H1 (cell line): ENCODE measurements around the gene ATP2B1. TPM values are rescaled to one million over a fixed set of nuclear protein-coding genes. Genes with fewer than 3 reads are reported as not detected.

ENCODE experiments used
- CTCF ChIA-PET: fragments of 300-600 bp; sonication (Branson Sonifier 250); formaldehyde crosslinking; loops from one replicate; lab custom pipeline; 2021; ENCODE audit not compliant: partially characterized antibody; lab: Charles Lee
- POLR2A ChIA-PET: fragments of 300-600 bp; sonication (Branson Sonifier 250); formaldehyde crosslinking; loops from one replicate; lab custom pipeline; 2021; ENCODE audit warnings: inconsistent platforms; ENCODE audit not compliant: partially characterized antibody; lab: Charles Lee
- DNase-seq, 2 experiments: peaks; one replicate each; pipeline versions ENCODE4 v3.0.0 to v3.0.0-alpha.2; 2010 to 2022; ENCODE audit warnings: low spot score in 2 of 2, low read depth in 1 of 2, mixed read lengths in 1 of 2
- FAIRE-seq: peaks from 2 replicates; lab custom pipeline; 2011; peaks lifted over from hg19 to GRCh38; lab: Jason Lieb, UNC
- H2AFZ ChIP-seq: 2 replicates; pipeline ENCODE4 v1.8.1; 2012; ENCODE audit warnings: low read length, inconsistent platforms
- H2AK5ac ChIP-seq: 2 replicates; pipeline ENCODE4 v1.6.1; 2013; ENCODE audit warnings: low read depth, low read length
- H2BK120ac ChIP-seq: replicated peaks from 2 replicates; pipeline ENCODE3; 2013; ENCODE audit warnings: low read depth, low read length, inconsistent platforms
- H2BK12ac ChIP-seq: 2 replicates; pipeline ENCODE4 v1.6.1; 2013; ENCODE audit warnings: low read depth, low read length
- H2BK15ac ChIP-seq: 2 replicates; pipeline ENCODE4 v1.6.1; 2013; ENCODE audit warnings: low read length
- H2BK20ac ChIP-seq: 2 replicates; pipeline ENCODE4 v1.6.1; 2013; ENCODE audit warnings: low read length
- H2BK5ac ChIP-seq: 2 replicates; pipeline ENCODE4 v1.6.1; 2013; ENCODE audit warnings: low read depth, low read length
- H3K14ac ChIP-seq: 2 replicates; pipeline ENCODE4 v1.6.1; 2013; ENCODE audit warnings: inconsistent platforms; ENCODE audit not compliant: insufficient read length
- H3K18ac ChIP-seq: 2 replicates; pipeline ENCODE4 v1.6.1; 2013; ENCODE audit warnings: low read length; ENCODE audit errors: extremely low read depth
- H3K23ac ChIP-seq: 2 replicates; pipeline ENCODE4 v1.6.1; 2013; ENCODE audit warnings: inconsistent platforms; ENCODE audit not compliant: insufficient read length
- H3K23me2 ChIP-seq: 2 replicates; pipeline ENCODE4 v1.6.1; 2013; ENCODE audit warnings: low read depth, low read length
- H3K27ac ChIP-seq: 2 replicates; pipeline ENCODE4 v1.6.1; 2011; ENCODE audit warnings: low read depth, low read length, inconsistent platforms
- H3K27me3 ChIP-seq, 4 experiments: replicated peaks in 1 of 4; 1 replicate in 1 of 4; 2 replicates in 3 of 4; pipeline versions ENCODE4 v1.6.1 to v1.8.1; 2011 to 2013; ENCODE audit warnings: low read length in 3 of 4, mild to moderate bottlenecking in 3 of 4, inconsistent platforms in 2 of 4, mixed read lengths in 2 of 4, moderate library complexity in 1 of 4; ENCODE audit not compliant: control insufficient read depth in 3 of 4, insufficient read depth in 3 of 4; ENCODE audit errors: extremely low read depth in 1 of 4
- H3K36me3 ChIP-seq, 4 experiments: 2 replicates each; pipeline versions ENCODE4 v1.6.1 to v1.8.1; 2011 to 2013; ENCODE audit warnings: mild to moderate bottlenecking in 4 of 4, low read length in 3 of 4, moderate library complexity in 2 of 4, control low read depth in 1 of 4, inconsistent platforms in 1 of 4; ENCODE audit not compliant: insufficient read depth in 4 of 4, control insufficient read depth in 2 of 4
- H3K4ac ChIP-seq: replicated peaks from 2 replicates; pipeline ENCODE3; 2013; ENCODE audit warnings: low read length, low read depth, mixed read lengths, inconsistent platforms; ENCODE audit not compliant: insufficient read length
- H3K4me1 ChIP-seq, 4 experiments: replicated peaks in 1 of 4; 1 replicate in 1 of 4; 2 replicates in 3 of 4; pipeline versions ENCODE4 v1.6.1 to v1.8.1; 2011 to 2013; ENCODE audit warnings: low read length in 3 of 4, inconsistent platforms in 2 of 4, mixed read lengths in 1 of 4; ENCODE audit not compliant: insufficient read depth in 4 of 4, control insufficient read depth in 3 of 4
- H3K4me2 ChIP-seq, 2 experiments: 2 replicates each; pipeline versions ENCODE4 v1.6.1 to v1.8.1; 2011 to 2013; ENCODE audit warnings: low read depth in 2 of 2, low read length in 2 of 2, control low read depth in 1 of 2, inconsistent platforms in 1 of 2, mild to moderate bottlenecking in 1 of 2; ENCODE audit not compliant: insufficient read depth in 1 of 2
- H3K4me3 ChIP-seq, 4 experiments: fragments of 200-600, 300-600 bp in 1 of 4; sonication (generic), shearing (Covaris generic), sonication (Bioruptor Twin) in 1 of 4; 2 replicates each; pipeline versions ENCODE4 v1.5.1 to v1.8.1; 2011 to 2016; ENCODE audit warnings: low read length in 4 of 4, low read depth in 3 of 4, control low read depth in 2 of 4, inconsistent platforms in 2 of 4, mild to moderate bottlenecking in 2 of 4, mixed read lengths in 1 of 4, moderate library complexity in 1 of 4; ENCODE audit not compliant: insufficient read depth in 2 of 4; ENCODE audit errors: extremely low read depth in 1 of 4
- H3K56ac ChIP-seq: replicated peaks from 2 replicates; pipeline ENCODE3; 2013; ENCODE audit warnings: low read depth, mild to moderate bottlenecking, mixed read lengths, low read length, inconsistent platforms; ENCODE audit not compliant: insufficient read length
- H3K79me1 ChIP-seq: 2 replicates; pipeline ENCODE4 v1.6.1; 2013; ENCODE audit warnings: low read depth, low read length, control low read depth
- H3K79me2 ChIP-seq, 2 experiments: 2 replicates each; pipeline versions ENCODE4 v1.6.1 to v1.8.1; 2012 to 2013; ENCODE audit warnings: low read length in 2 of 2, mild to moderate bottlenecking in 2 of 2, inconsistent platforms in 1 of 2; ENCODE audit not compliant: insufficient read depth in 2 of 2, control insufficient read depth in 1 of 2
- H3K9ac ChIP-seq, 4 experiments: replicated peaks in 1 of 4; 1 replicate in 1 of 4; 2 replicates in 3 of 4; pipeline versions ENCODE4 v1.6.1 to v1.8.1; 2011 to 2013; ENCODE audit warnings: low read depth in 3 of 4, low read length in 3 of 4, control low read depth in 2 of 4, mild to moderate bottlenecking in 2 of 4, moderate library complexity in 2 of 4, inconsistent platforms in 1 of 4; ENCODE audit errors: extremely low read depth in 1 of 4
- H3K9me3 ChIP-seq, 2 experiments: 2 replicates each; pipeline versions ENCODE4 v1.6.1 to v1.8.1; 2012 to 2013; ENCODE audit warnings: mild to moderate bottlenecking in 2 of 2, moderate library complexity in 2 of 2, control low read depth in 1 of 2, inconsistent platforms in 1 of 2, low read depth in 1 of 2, low read length in 1 of 2, mixed read lengths in 1 of 2; ENCODE audit not compliant: insufficient read depth in 2 of 2
- H4K20me1 ChIP-seq, 2 experiments: replicated peaks in 1 of 2; 2 replicates each; pipeline versions ENCODE3 to v1.8.1; 2011 to 2013; ENCODE audit warnings: inconsistent platforms in 2 of 2, low read length in 2 of 2, mild to moderate bottlenecking in 1 of 2; ENCODE audit not compliant: insufficient read depth in 2 of 2, control insufficient read depth in 1 of 2
- H4K5ac ChIP-seq: 2 replicates; pipeline ENCODE4 v1.6.1; 2013; ENCODE audit warnings: low read length, low read depth, mixed read lengths, inconsistent platforms; ENCODE audit not compliant: insufficient read length
- H4K8ac ChIP-seq: 2 replicates; pipeline ENCODE4 v1.8.0; 2013; ENCODE audit warnings: mild to moderate bottlenecking, moderate library complexity, low read length, inconsistent platforms; ENCODE audit not compliant: insufficient read depth; ENCODE audit errors: extremely low read depth
- H4K91ac ChIP-seq: replicated peaks from 2 replicates; pipeline ENCODE3; 2013; ENCODE audit warnings: low read length, mixed read lengths, inconsistent platforms; ENCODE audit not compliant: insufficient read length
- BACH1 ChIP-seq: IDR thresholded peaks from 2 replicates; pipeline ENCODE4 v1.6.1; 2012; ENCODE audit warnings: low read length, improper control_type of control experiment
- BCL11A ChIP-seq, 2 experiments: IDR thresholded peaks; one replicate each; pipeline ENCODE4 v1.6.1; 2011; ENCODE audit warnings: low read depth in 2 of 2, low read length in 2 of 2, mild to moderate bottlenecking in 2 of 2
- BRCA1 ChIP-seq: IDR thresholded peaks from 2 replicates; pipeline ENCODE4 v1.6.1; 2012; ENCODE audit warnings: low read depth, low read length, improper control_type of control experiment
- CBX5 ChIP-seq: fragments of 300-800, 300-1000 bp; sonication (generic); IDR thresholded peaks from 2 replicates; pipeline ENCODE4 v1.7.1; 2016; ENCODE audit warnings: antibody characterized with exemption, low read length, low read depth
- CREB1 ChIP-seq: IDR thresholded peaks from 2 replicates; pipeline ENCODE4 v1.6.1; 2012; ENCODE audit warnings: inconsistent platforms
- EGR1 ChIP-seq: IDR thresholded peaks from 2 replicates; pipeline ENCODE4 v1.6.1; 2011; ENCODE audit warnings: low read depth, low read length, borderline replicate concordance
- MAFK ChIP-seq: IDR thresholded peaks from 2 replicates; pipeline ENCODE4 v1.6.1; 2012; ENCODE audit warnings: low read depth, mild to moderate bottlenecking, improper control_type of control experiment, low read length
- MAX ChIP-seq: IDR thresholded peaks from 2 replicates; pipeline ENCODE4 v1.6.1; 2012; ENCODE audit warnings: inconsistent platforms
- RNF2 ChIP-seq: fragments of 200-900, 300-1000 bp; sonication (generic); IDR thresholded peaks from 2 replicates; pipeline ENCODE4 v1.7.1; 2016; ENCODE audit warnings: borderline replicate concordance, low read depth, mild to moderate bottlenecking, antibody characterized with exemption, low read length; ENCODE audit not compliant: poor library complexity, severe bottlenecking; ENCODE audit errors: missing control alignments
- TBP ChIP-seq: IDR thresholded peaks from 2 replicates; pipeline ENCODE4 v1.6.1; 2011; ENCODE audit warnings: low read depth, low read length, improper control_type of control experiment
- WGBS, 2 experiments: shearing (Covaris generic) in 1 of 2; methylation state at CpG; one replicate each; pipeline versions ENCODE4 v1.1.6 to v1.1.7; 2013 to 2015; ENCODE audit warnings: low lambda C conversion rate in 2 of 2, mixed read lengths in 2 of 2, inconsistent platforms in 1 of 2, low coverage in 1 of 2, missing lambda C conversion rate in 1 of 2; ENCODE audit not compliant: insufficient replicate concordance in 2 of 2, insufficient coverage in 1 of 2, insufficient read length in 1 of 2; ENCODE audit errors: extremely low coverage in 1 of 2, missing lambda C conversion rate in 1 of 2; 5-methylcytosine and 5-hydroxymethylcytosine counted together
- polyA plus RNA-seq, 7 experiments: library from polyadenylated mRNA; depleted of rRNA in 3 of 7; stranded (reverse) in 5 of 7; unstranded in 2 of 7; fragments of >200 nt in 5 of 7; fragments of 200-250 nt in 2 of 7; gene quantifications; 1 replicate in 5 of 7; 2 replicates in 1 of 7; 4 replicates in 1 of 7; pipeline versions ENCODE4 v1.2.1 to v1.2.3, GENCODE V29; 2011 to 2013; ENCODE audit warnings: missing spikeins in 2 of 7, mixed read lengths in 2 of 7
- total RNA-seq: library from RNA; stranded (reverse); fragmentation: NEBNext Ultra II Directional; extraction: Animal tissue kit (Norgen Biotek cat#: 25700); gene quantifications from 2 replicates; pipeline ENCODE4 v1.2.1, GENCODE V29; 2021

The ATP2B1 gene
- total and polyA plus RNA-seq, 2 of the 8 experiments (the other 6 are each of a cell fraction or from before 2014, with no cell fraction given) = 4.3 to 32.0 TPM

GRCh38 chr12:89603678-89604077 is 105.0 kb downstream of the ATP2B1 start:
- Histone ChIP-seq H3K23ac (no peak overlapping the region), H3K14ac (no peak overlapping the region), H4K5ac (no peak overlapping the region), H3K9ac (no peak overlapping the region), H3K4me3 (no peak overlapping the region), H3K4ac (no peak overlapping the region), H2BK12ac (no peak overlapping the region), H2AK5ac (no peak overlapping the region), H3K4me2 (no peak overlapping the region), H3K27ac (no peak overlapping the region), H3K27me3 (no peaks in the 10 kb centered on the region), H2BK120ac (no peak overlapping the region), H3K56ac (no peak overlapping the region), H4K91ac (no peak overlapping the region), H4K20me1 (no peaks in the 10 kb centered on the region), H2BK5ac (no peak overlapping the region), H3K23me2 (no peaks in the 10 kb centered on the region), H2BK15ac (no peak overlapping the region), H3K9me3 (no peaks in the 10 kb centered on the region), H3K18ac (no peak overlapping the region), H3K36me3 (peaks cover 2 to 6% (median 4%) of the 10 kb centered on the region in 4 experiments; a peak in 3 of 8 replicates), H3K4me1 (peaks cover 0 to 5% (median 1%) of the 10 kb centered on the region in 4 experiments; a peak in 2 of 7 replicates), H3K79me2 (no peaks in the 10 kb centered on the region), H2BK20ac (no peak overlapping the region), H4K8ac (no peak overlapping the region), H3K79me1 (no peaks in the 10 kb centered on the region), H2AFZ (no peak overlapping the region)
- TF ChIP-seq BRCA1 = no peak
- no peak for TF ChIP-seq BCL11A (IDR thresholded peaks at IDR 0.05; ENCODE audit: low read depth in 2 of 2, low read length in 2 of 2)
- TF ChIP-seq TBP = no peak
- TF ChIP-seq CREB1 = no peak
- TF ChIP-seq BACH1 = no peak
- TF ChIP-seq RNF2 = no peak
- no peak for TF ChIP-seq CBX5
- no peak for TF ChIP-seq MAX
- TF ChIP-seq MAFK = no peak
- TF ChIP-seq EGR1 = no peak
- no peak for FAIRE-seq
- ChIA-PET CTCF (interaction anchor here (0.6 to 1.3 kb wide), 2 partner anchors 20 to 192 kb away, joined by 3 to 4 read pairs; no protein-coding TSS in a partner anchor), POLR2A (no interaction called here)
- no peak for DNase-seq
- 98% methylated on average over 5 of the region's 5 CpGs; no CpG with 5 or more reads in 1 of the 2 experiments for WGBS, 2 experiments
